Lower lobe of right lung (tissue), 2 donors: ENCODE results near the gene OLFML1. TPM values are rescaled to one million over a fixed set of nuclear protein-coding genes. Genes with fewer than 3 reads are reported as not detected.
A peak's percentile ranks its signal among the peaks of the same experiment; 100 is the strongest.

Experiments
- ATAC-seq, 2 donors: fragments of 200-7000 bp; cut with Tn5 transposase; one replicate each; pipeline ENCODE4 v1.9.1; 2020 to 2022; ENCODE audit warnings: mild to moderate bottlenecking in 2 of 2, moderate library complexity in 2 of 2
- DNase-seq: peaks from one replicate; pipeline ENCODE4 v3.0.0-alpha.2; 2020
- H3K27ac ChIP-seq: fragments of 200-600 bp; one replicate; pipeline ENCODE4 v1.8.0; 2022
- H3K27me3 ChIP-seq: fragments of 200-600 bp; one replicate; pipeline ENCODE4 v1.8.0; 2022; ENCODE audit warnings: low read depth
- H3K36me3 ChIP-seq: fragments of 200-600 bp; one replicate; pipeline ENCODE4 v1.8.0; 2022; ENCODE audit warnings: mild to moderate bottlenecking
- H3K4me1 ChIP-seq: fragments of 200-600 bp; one replicate; pipeline ENCODE4 v1.8.0; 2022
- H3K4me3 ChIP-seq: fragments of 200-600 bp; one replicate; pipeline ENCODE4 v1.8.0; 2022; ENCODE audit warnings: mild to moderate bottlenecking
- H3K9me3 ChIP-seq: fragments of 200-600 bp; one replicate; pipeline ENCODE4 v1.8.0; 2022
- intact Hi-C: fragments of 100-400 bp; cut with DNase I; formaldehyde crosslinking; loops from one replicate; pipeline ENCODE4 v1.11.0; 2022
- total RNA-seq: library from RNA; stranded (reverse); fragmentation: NEBNext Ultra II Directional; extraction: Animal tissue kit (Norgen Biotek cat#: 25700); gene quantifications from one replicate; pipeline ENCODE4 v1.2.1, GENCODE V29; 2021
- TF ChIP-seq, protein P1 (sequence below): fragments of 200-600 bp; IDR thresholded peaks from one replicate; pipeline ENCODE4 v1.8.0; 2022; ENCODE audit warnings: antibody characterized with exemption, mild to moderate bottlenecking
- donor health status: DM: no; HTN: yes; CAD: no; lungs with severe emphysema.

Gene OLFML1
- total RNA-seq, 1 donor from 2014 or later = 23.2 TPM

DNA sequence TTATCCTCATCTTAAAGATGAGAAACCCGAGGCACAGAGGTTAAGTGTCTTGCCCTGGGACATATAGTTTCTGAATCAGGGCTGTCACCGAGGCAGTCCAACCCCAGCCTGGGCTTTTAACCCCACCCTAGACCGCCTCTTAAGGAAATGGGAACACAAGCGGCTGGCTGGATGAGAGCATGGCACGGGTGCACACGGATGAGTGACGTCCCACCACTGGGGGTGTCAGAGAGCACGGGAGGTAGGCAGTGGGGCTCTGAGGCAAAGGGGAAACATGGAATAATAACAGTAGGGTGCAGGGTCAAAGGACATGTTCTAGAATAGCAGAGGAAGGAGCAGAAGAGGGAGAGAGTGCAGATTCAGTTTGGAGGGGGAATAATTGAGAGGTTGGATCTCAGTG lies 50.8 kb downstream of the OLFML1 start:
- peak; percentile 40 to 48 for ATAC-seq
- TF ChIP-seq, protein P1, sequence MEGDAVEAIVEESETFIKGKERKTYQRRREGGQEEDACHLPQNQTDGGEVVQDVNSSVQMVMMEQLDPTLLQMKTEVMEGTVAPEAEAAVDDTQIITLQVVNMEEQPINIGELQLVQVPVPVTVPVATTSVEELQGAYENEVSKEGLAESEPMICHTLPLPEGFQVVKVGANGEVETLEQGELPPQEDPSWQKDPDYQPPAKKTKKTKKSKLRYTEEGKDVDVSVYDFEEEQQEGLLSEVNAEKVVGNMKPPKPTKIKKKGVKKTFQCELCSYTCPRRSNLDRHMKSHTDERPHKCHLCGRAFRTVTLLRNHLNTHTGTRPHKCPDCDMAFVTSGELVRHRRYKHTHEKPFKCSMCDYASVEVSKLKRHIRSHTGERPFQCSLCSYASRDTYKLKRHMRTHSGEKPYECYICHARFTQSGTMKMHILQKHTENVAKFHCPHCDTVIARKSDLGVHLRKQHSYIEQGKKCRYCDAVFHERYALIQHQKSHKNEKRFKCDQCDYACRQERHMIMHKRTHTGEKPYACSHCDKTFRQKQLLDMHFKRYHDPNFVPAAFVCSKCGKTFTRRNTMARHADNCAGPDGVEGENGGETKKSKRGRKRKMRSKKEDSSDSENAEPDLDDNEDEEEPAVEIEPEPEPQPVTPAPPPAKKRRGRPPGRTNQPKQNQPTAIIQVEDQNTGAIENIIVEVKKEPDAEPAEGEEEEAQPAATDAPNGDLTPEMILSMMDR = no peak
- no peak overlapping the region for H3K27ac ChIP-seq
- H3K9me3 ChIP-seq = no peaks in the 10 kb centered on the region
- intact Hi-C loops = no loop called here
- H3K4me1 ChIP-seq = peaks cover 23% of the 10 kb centered on the region
- H3K27me3 ChIP-seq = no peaks in the 10 kb centered on the region
- no peaks in the 10 kb centered on the region for H3K36me3 ChIP-seq
- DNase-seq = no peak
- no peak overlapping the region for H3K4me3 ChIP-seq

DNA sequence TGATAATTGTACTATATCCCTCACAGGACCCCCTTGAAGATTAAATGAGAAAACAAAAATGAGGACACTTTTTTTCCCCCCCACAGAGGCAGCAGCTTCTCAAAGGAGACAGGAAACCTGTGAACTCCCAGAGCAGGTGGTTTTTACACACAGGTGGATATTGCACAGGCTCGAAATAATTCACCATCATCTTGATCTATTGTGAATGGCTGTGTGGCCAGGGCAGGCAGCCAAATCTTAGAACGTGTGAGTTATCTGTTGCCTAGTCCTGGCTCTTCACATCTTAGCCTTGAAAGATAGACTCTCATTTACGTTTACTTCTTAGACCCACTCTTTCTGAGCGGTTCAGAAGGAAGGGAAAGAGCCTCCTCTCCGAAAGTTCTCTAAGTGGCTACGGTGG lies 52.0 kb downstream of the OLFML1 start:
- Histone ChIP-seq H3K36me3 (no peaks in the 10 kb centered on the region), H3K27me3 (no peaks in the 10 kb centered on the region), H3K27ac (no peak overlapping the region), H3K9me3 (no peaks in the 10 kb centered on the region), H3K4me1 (peaks cover 22% of the 10 kb centered on the region), H3K4me3 (no peak overlapping the region)
- DNase-seq = no peak
- intact Hi-C loops = no loop called here
- ATAC-seq = no peak
- TF ChIP-seq, protein P1 = no peak

DNA sequence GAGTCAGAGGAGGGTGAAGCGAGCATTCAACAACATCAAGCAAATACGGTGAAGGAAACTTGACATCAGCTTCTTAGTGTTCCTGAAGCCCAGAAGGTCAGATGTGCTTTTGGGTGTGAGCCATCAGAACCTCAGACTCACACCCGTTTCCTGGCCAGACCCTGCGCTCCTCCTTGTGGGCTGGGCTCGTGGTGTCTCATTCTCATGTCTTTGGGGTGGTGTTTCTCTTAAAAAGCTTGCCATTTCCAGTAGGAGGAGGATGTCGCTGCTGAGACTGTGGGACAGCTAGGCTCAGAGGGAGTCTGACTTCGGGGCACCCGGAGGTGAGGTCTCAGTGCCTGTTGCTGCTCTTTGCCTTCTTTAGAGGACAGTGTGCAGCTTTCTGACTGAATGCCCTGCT lies 52.7 kb downstream of the OLFML1 start:
- Histone ChIP-seq H3K4me1 (peaks cover 22% of the 10 kb centered on the region), H3K4me3 (no peak overlapping the region), H3K36me3 (no peaks in the 10 kb centered on the region), H3K27ac (no peak overlapping the region), H3K9me3 (no peaks in the 10 kb centered on the region), H3K27me3 (no peaks in the 10 kb centered on the region)
- ATAC-seq = no peak
- no peak for DNase-seq
- TF ChIP-seq, protein P1 = no peak
- intact Hi-C loops = no loop called here

DNA sequence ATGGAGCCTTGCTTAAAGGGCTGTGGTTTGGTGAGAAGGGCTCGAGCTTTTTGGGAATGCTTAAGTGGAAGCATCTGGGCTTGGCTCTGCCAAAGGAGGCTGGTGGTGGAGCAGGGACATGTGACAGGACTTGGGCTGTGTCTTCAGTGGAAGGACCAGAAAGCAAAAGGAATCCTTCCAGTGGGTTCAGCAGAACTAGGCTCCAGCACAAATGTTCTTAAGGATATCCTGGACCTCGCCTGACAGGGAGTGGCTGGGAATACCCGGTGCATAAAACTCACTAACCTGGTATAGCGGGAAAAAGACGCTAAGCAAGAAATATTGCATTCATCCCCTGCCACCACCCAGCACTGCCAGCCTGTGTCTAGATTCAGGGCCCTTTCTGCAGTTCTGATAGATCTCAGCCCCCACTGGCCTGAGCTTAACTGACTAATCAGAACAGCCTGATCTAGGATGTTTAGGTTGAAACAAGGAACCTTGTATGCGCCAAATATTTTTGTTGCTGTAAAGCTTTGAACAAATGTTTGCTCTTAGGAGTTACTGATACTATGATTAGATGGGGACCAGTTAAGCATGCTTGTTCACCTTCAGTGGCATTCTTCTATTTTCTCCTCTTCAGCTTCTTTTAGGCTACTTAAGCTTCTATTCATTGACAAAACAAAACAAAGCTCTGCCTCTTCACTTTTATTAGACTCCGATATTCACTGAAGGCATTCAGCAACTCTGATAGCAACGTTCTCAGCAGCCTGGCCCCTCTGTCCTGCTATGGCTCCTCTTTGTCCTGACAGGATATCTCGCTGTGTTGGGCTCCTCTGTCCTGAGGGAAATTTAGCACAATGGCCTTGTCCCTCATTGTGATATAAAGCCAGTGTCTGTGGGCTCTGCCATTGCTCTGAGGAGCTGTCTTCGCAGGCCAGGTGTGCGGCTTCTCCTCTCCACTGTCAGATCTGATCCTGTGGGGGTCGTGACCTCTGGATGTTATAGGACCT lies 53.5 kb downstream of the OLFML1 start:
- no peaks in the 10 kb centered on the region for H3K36me3 ChIP-seq
- peaks cover 14% of the 10 kb centered on the region for H3K4me1 ChIP-seq
- no peak overlapping the region for H3K4me3 ChIP-seq
- no peaks in the 10 kb centered on the region for H3K9me3 ChIP-seq
- H3K27me3 ChIP-seq = no peaks in the 10 kb centered on the region
- TF ChIP-seq, protein P1 = no peak
- H3K27ac ChIP-seq = no peak overlapping the region
- intact Hi-C loops = no loop called here
- no peak for DNase-seq
- no peak for ATAC-seq

DNA sequence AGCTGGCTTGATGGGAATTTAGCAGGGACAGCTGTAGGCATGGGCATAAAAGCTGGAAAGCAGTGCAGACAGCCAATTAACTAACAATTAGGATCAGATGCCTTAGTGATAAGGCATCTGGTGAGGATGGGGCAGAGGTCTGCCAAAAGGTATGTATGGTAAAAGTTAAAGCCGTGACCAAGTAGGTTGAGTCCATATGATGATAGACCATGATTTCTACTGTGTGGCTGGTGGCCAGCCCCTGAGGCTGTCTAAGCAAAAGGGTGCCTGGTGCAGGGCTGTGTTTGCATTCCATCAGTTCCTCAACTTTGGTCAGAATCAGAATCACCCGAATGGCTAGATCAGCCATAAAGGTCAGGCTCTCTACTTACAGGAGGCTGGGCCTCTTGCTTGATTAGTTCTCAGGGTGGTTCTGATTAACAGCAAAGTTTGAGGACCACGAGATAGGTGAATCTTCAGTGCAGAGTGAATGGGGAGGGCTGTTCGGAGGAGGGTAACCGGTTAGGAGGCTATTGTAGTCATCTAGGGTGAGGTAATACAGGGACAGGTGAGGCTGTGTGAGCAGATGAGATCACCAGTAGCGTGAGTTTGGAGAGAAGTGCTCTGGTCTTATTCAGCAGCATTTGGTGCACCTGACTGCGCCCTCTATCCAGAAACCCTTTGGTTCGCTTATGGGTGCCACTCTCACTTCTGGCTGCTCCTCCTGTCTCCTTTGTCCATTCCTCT lies 55.7 kb downstream of the OLFML1 start:
- intact Hi-C loops = no loop called here
- H3K4me1 ChIP-seq = peaks cover 12% of the 10 kb centered on the region

More for the DNA sequence above, 55.7 kb downstream of the OLFML1 start:
- H3K36me3 ChIP-seq = no peaks in the 10 kb centered on the region
- H3K27me3 ChIP-seq = no peaks in the 10 kb centered on the region
- TF ChIP-seq, protein P1 = no peak
- H3K4me3 ChIP-seq = no peak overlapping the region
- H3K27ac ChIP-seq = no peak overlapping the region
- DNase-seq (no peak), ATAC-seq (no peak)
- no peaks in the 10 kb centered on the region for H3K9me3 ChIP-seq
